Endothelial cell of umbilical vein (primary cell): ENCODE data around the gene RPLP1. TPM values are rescaled to one million over a fixed set of nuclear protein-coding genes. Genes with fewer than 3 reads are reported as not detected.

Source experiments
- BruUV-seq: library from RNA; stranded (reverse); fragments of 400-500 nt; replicated peaks from 2 replicates; lab custom pipeline; 2021; lab: Mats Ljungman, UMichigan
- CTCF ChIA-PET: fragments of 300-600, 350-600 bp; sonication (Branson Sonifier 250); formaldehyde crosslinking; loops from one replicate; lab custom pipeline; 2021; ENCODE audit warnings: antibody characterized with exemption, inconsistent platforms; lab: Charles Lee
- POLR2A ChIA-PET: fragments of 300-600, 350-600 bp; sonication (Branson Sonifier 250); formaldehyde crosslinking; loops from one replicate; lab custom pipeline; 2021; ENCODE audit warnings: antibody characterized with exemption, inconsistent platforms; lab: Charles Lee
- DNase-seq: peaks from one replicate; pipeline ENCODE4 v3.0.0-alpha.2; 2011; ENCODE audit warnings: low read depth, low spot score
- FAIRE-seq: peaks from 2 replicates; lab custom pipeline; 2011; peaks lifted over from hg19 to GRCh38; lab: Jason Lieb, UNC
- H2AFZ ChIP-seq: 2 replicates; pipeline ENCODE4 v1.6.0; 2012; ENCODE audit warnings: low read depth, low read length, control low read depth, inconsistent platforms
- H3K27ac ChIP-seq: 2 replicates; pipeline ENCODE4 v1.5.1; 2011; ENCODE audit warnings: low read depth, mild to moderate bottlenecking, control low read depth, low read length, moderate library complexity; ENCODE audit not compliant: insufficient read depth
- H3K27me3 ChIP-seq, 2 experiments: 2 replicates each; pipeline versions ENCODE4 v1.6.0 to v1.6.1; 2011; ENCODE audit warnings: low read length in 2 of 2, mixed read lengths in 1 of 2; ENCODE audit not compliant: control insufficient read depth in 2 of 2, insufficient read depth in 2 of 2
- H3K36me3 ChIP-seq, 2 experiments: 2 replicates in 1 of 2; 3 replicates in 1 of 2; pipeline ENCODE4 v1.5.1; 2011; ENCODE audit warnings: low read length in 2 of 2, mild to moderate bottlenecking in 1 of 2, moderate library complexity in 1 of 2; ENCODE audit not compliant: control insufficient read depth in 2 of 2, insufficient read depth in 2 of 2; ENCODE audit errors: extremely low read depth in 1 of 2
- H3K4me1 ChIP-seq: 3 replicates; pipeline ENCODE4 v1.5.1; 2011; ENCODE audit warnings: mild to moderate bottlenecking, low read length; ENCODE audit not compliant: control insufficient read depth, insufficient read depth; ENCODE audit errors: extremely low read depth
- H3K4me2 ChIP-seq: 2 replicates; pipeline ENCODE4 v1.6.1; 2011; ENCODE audit warnings: low read length, control low read depth, mixed read lengths; ENCODE audit not compliant: insufficient read depth
- H3K4me3 ChIP-seq, 3 experiments: fragments of 200-600 bp in 1 of 3; sonication (generic), shearing (Covaris generic) in 1 of 3; replicated peaks in 1 of 3; 2 replicates each; pipeline ENCODE4 v1.5.1; 2011 to 2016; ENCODE audit warnings: control low read depth in 3 of 3, low read length in 3 of 3, mild to moderate bottlenecking in 2 of 3, inconsistent platforms in 1 of 3, low read depth in 1 of 3, moderate library complexity in 1 of 3; ENCODE audit not compliant: insufficient read depth in 1 of 3
- H3K79me2 ChIP-seq: 2 replicates; pipeline ENCODE4 v1.6.0; 2012; ENCODE audit warnings: low read length, inconsistent platforms; ENCODE audit not compliant: control insufficient read depth, insufficient read depth
- H3K9ac ChIP-seq: replicated peaks from 2 replicates; pipeline ENCODE3; 2011; ENCODE audit warnings: low read length, control low read depth; ENCODE audit not compliant: insufficient read depth; ENCODE audit errors: extremely low read depth
- H3K9me1 ChIP-seq: replicated peaks from 3 replicates; pipeline ENCODE4 v1.6.0; 2011; ENCODE audit warnings: mild to moderate bottlenecking, low read length; ENCODE audit not compliant: control insufficient read depth, insufficient read depth; ENCODE audit errors: extremely low read depth
- H3K9me3 ChIP-seq: replicated peaks from 2 replicates; pipeline ENCODE4 v1.5.1; 2012; ENCODE audit warnings: low read length, inconsistent platforms; ENCODE audit not compliant: control insufficient read depth, insufficient read depth
- H4K20me1 ChIP-seq: replicated peaks from 2 replicates; pipeline ENCODE3; 2011; ENCODE audit warnings: mild to moderate bottlenecking, low read length; ENCODE audit not compliant: control insufficient read depth, insufficient read depth; ENCODE audit errors: extremely low read depth
- EZH2 ChIP-seq: IDR thresholded peaks from 2 replicates; pipeline ENCODE4 v1.6.1; 2012; ENCODE audit warnings: borderline replicate concordance, low read depth, mild to moderate bottlenecking, moderate library complexity, low read length, inconsistent platforms; ENCODE audit not compliant: severe bottlenecking
- FOS ChIP-seq: IDR thresholded peaks from 2 replicates; pipeline ENCODE4 v1.6.1; 2011; ENCODE audit warnings: mild to moderate bottlenecking, low read length, moderate library complexity, borderline replicate concordance; ENCODE audit not compliant: insufficient read depth
- GATA2 ChIP-seq: IDR thresholded peaks from 2 replicates; pipeline ENCODE4 v1.7.0; 2011; ENCODE audit warnings: low read depth, mild to moderate bottlenecking, moderate library complexity, mixed read lengths, low read length; ENCODE audit not compliant: insufficient read length, insufficient read depth
- JUN ChIP-seq: IDR thresholded peaks from 2 replicates; pipeline ENCODE4 v1.6.1; 2011; ENCODE audit warnings: borderline replicate concordance, low read depth; ENCODE audit not compliant: insufficient read length, insufficient read depth
- MYC ChIP-seq: IDR thresholded peaks from one replicate; pipeline ENCODE4 v1.6.1; 2011; ENCODE audit warnings: mild to moderate bottlenecking, low read depth, low read length
- POLR2A ChIP-seq: IDR thresholded peaks from 2 replicates; pipeline ENCODE4 v1.6.1; 2012; ENCODE audit warnings: low read depth, mild to moderate bottlenecking, control low read depth, low read length
- POLR2AphosphoS5 ChIP-seq: IDR thresholded peaks from 2 replicates; pipeline ENCODE4 v1.6.1; 2012; ENCODE audit warnings: low read depth, mild to moderate bottlenecking, control low read depth, low read length, moderate library complexity; ENCODE audit not compliant: insufficient read depth
- dilution Hi-C: fragments of 300-500 bp; cut with MboI; formaldehyde crosslinking; loops from one replicate; pipeline ENCODE4 v1.15.0; 2019; ENCODE audit warnings: low sequenced_read_pairs; ENCODE audit not compliant: extremely low pct_ligation_motif_present
- intact Hi-C: fragments of 100-400 bp; cut with micrococcal nuclease; formaldehyde crosslinking; loops from one replicate; pipeline ENCODE4 v1.10.0; 2022
- polyA plus RNA-seq, 4 experiments: library from polyadenylated mRNA; depleted of rRNA in 3 of 4; stranded (reverse) in 3 of 4; unstranded in 1 of 4; fragments of >200 nt; gene quantifications; 2 replicates each; pipeline versions ENCODE4 v1.2.1 to v1.2.3, GENCODE V29; 2011 to 2012; ENCODE audit warnings: missing spikeins in 1 of 4
- total RNA-seq: library from RNA; stranded (reverse); gene quantifications from 2 replicates; pipeline ENCODE4 v1.2.3, GENCODE V29; 2021
- TF ChIP-seq, protein P1 (sequence below): IDR thresholded peaks from 2 replicates; pipeline ENCODE4 v1.6.1; 2011; ENCODE audit not compliant: insufficient read depth, insufficient read length
- TF ChIP-seq, protein P2 (sequence below), 2 donors: IDR thresholded peaks; 1 replicate in 1 of 2; 2 replicates in 1 of 2; pipeline ENCODE4 v1.5.1; 2011; ENCODE audit warnings: low read length in 2 of 2, mild to moderate bottlenecking in 2 of 2, moderate library complexity in 2 of 2, control low read depth in 1 of 2, inconsistent platforms in 1 of 2, low read depth in 1 of 2; ENCODE audit not compliant: insufficient read depth in 1 of 2; ENCODE audit errors: extremely low read depth in 1 of 2

The RPLP1 gene
- total and polyA plus RNA-seq, 2 donors (not counting 3 experiments of a cell fraction or from before 2014, with no cell fraction given): 1,603 to 2,985 TPM

DNA sequence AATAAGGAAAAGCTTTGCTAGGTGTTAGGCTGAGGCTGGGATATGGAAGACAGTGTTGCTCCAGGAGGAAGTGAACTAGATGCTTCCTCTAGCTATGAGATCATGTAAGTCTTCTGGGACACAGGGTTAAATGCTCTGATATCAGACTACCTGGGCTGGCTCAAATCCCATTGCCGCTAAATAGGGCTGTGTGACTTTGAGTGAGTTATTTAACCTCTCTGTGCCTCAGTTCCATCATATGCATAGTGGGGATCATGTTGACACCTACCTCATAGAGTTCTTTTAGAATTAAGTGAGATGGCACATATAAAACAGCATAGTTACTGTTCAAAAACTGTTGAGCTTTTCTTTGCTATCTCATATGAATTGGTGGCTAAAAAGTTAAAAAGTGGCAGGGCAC, 12.6 kb downstream of the RPLP1 start:
- no peaks in the 10 kb centered on the region for H3K79me2 ChIP-seq
- H3K27ac ChIP-seq: no peak overlapping the region
- H3K9ac ChIP-seq: no peak overlapping the region
- dilution Hi-C loops: no loop called here
- no peaks in the 10 kb centered on the region for H3K36me3 ChIP-seq
- ChIA-PET CTCF (interaction anchor here (1.5 to 4.6 kb wide), 2 partner anchors 10 to 11 kb away, joined by 5 to 36 read pairs; no protein-coding TSS in a partner anchor), POLR2A (no interaction called here)
- BruUV-seq: no TSS peak
- H3K27me3 ChIP-seq: no peaks in the 10 kb centered on the region
- TF ChIP-seq, protein P1, sequence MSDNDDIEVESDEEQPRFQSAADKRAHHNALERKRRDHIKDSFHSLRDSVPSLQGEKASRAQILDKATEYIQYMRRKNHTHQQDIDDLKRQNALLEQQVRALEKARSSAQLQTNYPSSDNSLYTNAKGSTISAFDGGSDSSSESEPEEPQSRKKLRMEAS: no peak
- TF ChIP-seq POLR2A (no peak), MYC (no peak), FOS (no peak), GATA2 (no peak), POLR2AphosphoS5 (no peak), JUN (no peak), EZH2 (no peak)
- TF ChIP-seq, protein P2, sequence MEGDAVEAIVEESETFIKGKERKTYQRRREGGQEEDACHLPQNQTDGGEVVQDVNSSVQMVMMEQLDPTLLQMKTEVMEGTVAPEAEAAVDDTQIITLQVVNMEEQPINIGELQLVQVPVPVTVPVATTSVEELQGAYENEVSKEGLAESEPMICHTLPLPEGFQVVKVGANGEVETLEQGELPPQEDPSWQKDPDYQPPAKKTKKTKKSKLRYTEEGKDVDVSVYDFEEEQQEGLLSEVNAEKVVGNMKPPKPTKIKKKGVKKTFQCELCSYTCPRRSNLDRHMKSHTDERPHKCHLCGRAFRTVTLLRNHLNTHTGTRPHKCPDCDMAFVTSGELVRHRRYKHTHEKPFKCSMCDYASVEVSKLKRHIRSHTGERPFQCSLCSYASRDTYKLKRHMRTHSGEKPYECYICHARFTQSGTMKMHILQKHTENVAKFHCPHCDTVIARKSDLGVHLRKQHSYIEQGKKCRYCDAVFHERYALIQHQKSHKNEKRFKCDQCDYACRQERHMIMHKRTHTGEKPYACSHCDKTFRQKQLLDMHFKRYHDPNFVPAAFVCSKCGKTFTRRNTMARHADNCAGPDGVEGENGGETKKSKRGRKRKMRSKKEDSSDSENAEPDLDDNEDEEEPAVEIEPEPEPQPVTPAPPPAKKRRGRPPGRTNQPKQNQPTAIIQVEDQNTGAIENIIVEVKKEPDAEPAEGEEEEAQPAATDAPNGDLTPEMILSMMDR (IDR thresholded peaks at IDR 0.05; ENCODE audit: extremely low read depth in 1 of 2, insufficient read depth in 1 of 2, low read depth in 1 of 2, low read length in 2 of 2): no peak
- peaks cover 8% of the 10 kb centered on the region for H3K4me1 ChIP-seq
- H3K4me3 ChIP-seq: no peak overlapping the region
- FAIRE-seq (peak; percentile 53), DNase-seq (no peak)
- no peaks in the 10 kb centered on the region for H4K20me1 ChIP-seq
- H3K9me3 ChIP-seq: no peaks in the 10 kb centered on the region
- H2AFZ ChIP-seq: no peak overlapping the region
- intact Hi-C loops: no loop called here
- H3K9me1 ChIP-seq: no peaks in the 10 kb centered on the region
- no peak overlapping the region for H3K4me2 ChIP-seq
